ENCODE data around the gene C8A. TPM values are rescaled to one million over a fixed set of nuclear protein-coding genes. Genes with fewer than 3 reads are reported as not detected.
A peak's percentile ranks its signal among the peaks of the same experiment; 100 is the strongest.

Gene C8A
- total RNA-seq, 2 donors from 2014 or later: not detected

- Histone ChIP-seq H3K4me1 (ENCODE audit: control insufficient read depth, insufficient read depth, low read length) (peaks cover 34% of the 10 kb centered on the region), H3K27ac (ENCODE audit: low read depth, low read length) (peak overlapping the region; percentile 52), H3K36me3 (ENCODE audit: control insufficient read depth, insufficient read depth, low read length) (no peaks in the 10 kb centered on the region), H3K4me3 (ENCODE audit: low read length) (peak overlapping the region; percentile 62), H3K27me3 (ENCODE audit: control insufficient read depth, insufficient read depth, low read length, poor library complexity, severe bottlenecking) (no peaks in the 10 kb centered on the region), H3K9ac (ENCODE audit: extremely low read depth, low read length, poor library complexity, severe bottlenecking) (peak overlapping the region; percentile 66), H3K9me3 (ENCODE audit: control insufficient read depth, low read length) (no peaks in the 10 kb centered on the region)
- H3K4me3 Mint-ChIP-seq: peak overlapping the region; percentile 19
- TF ChIP-seq CTCF (conservative IDR thresholded peaks at IDR 0.05): peak; percentile 99
- no peaks in the 10 kb centered on the region for H3K36me3 Mint-ChIP-seq (ENCODE audit: low read depth)
- peaks cover 43% of the 10 kb centered on the region for H3K4me1 Mint-ChIP-seq
- peak; percentile 99 for DNase-seq
- peak overlapping the region; percentile 93 for H3K27ac Mint-ChIP-seq
- 21 to 49% methylated on average over 2 to 7 of the region's 7 CpGs for WGBS, 2 experiments (ENCODE audit: insufficient coverage in 1 of 2, insufficient read length in 1 of 2)
- no peaks in the 10 kb centered on the region for H3K9me3 Mint-ChIP-seq
- peaks cover 17% of the 10 kb centered on the region for H3K27me3 Mint-ChIP-seq (ENCODE audit: insufficient read depth)
Observed at GRCh38 chr1:56820755-56821461, 33.7 kb upstream of the C8A start.

- Histone ChIP-seq H3K9me3 (ENCODE audit: control insufficient read depth, low read length) (no peaks in the 10 kb centered on the region), H3K4me1 (ENCODE audit: control insufficient read depth, insufficient read depth, low read length) (peaks cover 34% of the 10 kb centered on the region), H3K27me3 (ENCODE audit: control insufficient read depth, insufficient read depth, low read length, poor library complexity, severe bottlenecking) (no peaks in the 10 kb centered on the region), H3K4me3 (ENCODE audit: low read length) (peak overlapping the region; percentile 62), H3K9ac (ENCODE audit: extremely low read depth, low read length, poor library complexity, severe bottlenecking) (peak overlapping the region; percentile 66), H3K27ac (ENCODE audit: low read depth, low read length) (peak overlapping the region; percentile 52), H3K36me3 (ENCODE audit: control insufficient read depth, insufficient read depth, low read length) (no peaks in the 10 kb centered on the region)
- H3K27ac Mint-ChIP-seq: peak overlapping the region; percentile 93
- H3K4me3 Mint-ChIP-seq: peak overlapping the region; percentile 19
- TF ChIP-seq CTCF (conservative IDR thresholded peaks at IDR 0.05): no peak
- H3K4me1 Mint-ChIP-seq: peaks cover 43% of the 10 kb centered on the region
- H3K36me3 Mint-ChIP-seq (ENCODE audit: low read depth): no peaks in the 10 kb centered on the region
- H3K9me3 Mint-ChIP-seq: no peaks in the 10 kb centered on the region
- peaks cover 17% of the 10 kb centered on the region for H3K27me3 Mint-ChIP-seq (ENCODE audit: insufficient read depth)
- 0 to 13% methylated on average over 1 of the region's 1 CpG for WGBS, 2 experiments (ENCODE audit: insufficient coverage in 1 of 2, insufficient read length in 1 of 2)
- no peak for DNase-seq
Observed at GRCh38 chr1:56821462-56821797, 33.2 kb upstream of the C8A start.

- H3K36me3 ChIP-seq (ENCODE audit: control insufficient read depth, insufficient read depth, low read length): no peaks in the 10 kb centered on the region
- no peak overlapping the region for H3K9ac ChIP-seq (ENCODE audit: extremely low read depth, low read length, poor library complexity, severe bottlenecking)
- H3K9me3 ChIP-seq (ENCODE audit: control insufficient read depth, low read length): no peaks in the 10 kb centered on the region
- Mint-ChIP-seq H3K36me3 (ENCODE audit: low read depth) (no peaks in the 10 kb centered on the region), H3K4me3 (no peak overlapping the region), H3K4me1 (peaks cover 28% of the 10 kb centered on the region), H3K9me3 (no peaks in the 10 kb centered on the region), H3K27me3 (ENCODE audit: insufficient read depth) (peaks cover 27% of the 10 kb centered on the region), H3K27ac (no peak overlapping the region)
- no peak overlapping the region for H3K4me3 ChIP-seq (ENCODE audit: low read length)
- peaks cover 5% of the 10 kb centered on the region for H3K27me3 ChIP-seq (ENCODE audit: control insufficient read depth, insufficient read depth, low read length, poor library complexity, severe bottlenecking)
- H3K4me1 ChIP-seq (ENCODE audit: control insufficient read depth, insufficient read depth, low read length): peaks cover 20% of the 10 kb centered on the region
- no peak for TF ChIP-seq CTCF (conservative IDR thresholded peaks at IDR 0.05)
- no peak overlapping the region for H3K27ac ChIP-seq (ENCODE audit: low read depth, low read length)
- DNase-seq: no peak
- 78 to 100% methylated on average over 1 to 2 of the region's 2 CpGs for WGBS, 2 experiments (ENCODE audit: insufficient coverage in 1 of 2, insufficient read length in 1 of 2)
Observed at GRCh38 chr1:56824271-56824670, 30.3 kb upstream of the C8A start.

Data from endodermal cell (in vitro differentiated cells).